ENCODE data around the gene NPHS1.

DNA sequence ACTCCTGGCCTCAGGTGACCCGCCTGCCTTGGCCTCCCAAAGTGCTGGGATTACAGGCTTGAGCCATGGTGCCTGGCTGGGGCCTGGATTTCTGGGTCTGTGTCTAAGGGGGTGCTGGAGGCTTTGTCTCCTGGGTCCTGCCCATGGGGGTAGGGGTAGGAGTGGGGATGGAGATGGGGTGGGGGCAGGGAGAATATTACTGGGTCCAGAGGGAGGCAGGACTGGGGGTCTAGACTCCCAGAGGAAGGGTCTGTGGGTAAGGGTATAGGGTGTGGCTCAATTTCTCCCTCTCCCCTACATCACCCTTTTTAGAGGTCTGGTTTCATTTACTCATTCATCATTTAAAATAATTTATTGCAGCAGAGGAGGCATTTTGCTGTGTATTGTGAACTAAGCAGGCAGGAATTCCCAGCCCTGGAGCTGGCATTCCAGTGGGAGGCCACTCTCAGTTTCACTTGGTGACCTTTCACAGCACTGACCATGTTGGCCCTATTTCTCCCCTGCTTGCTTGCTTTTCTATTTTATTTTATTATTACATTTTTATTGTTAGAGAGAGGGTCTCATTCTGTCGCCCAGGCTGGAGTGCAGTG, 48.8 kb upstream of the NPHS1 start:
- TF ChIP-seq SIN3A (IDR thresholded peaks at IDR 0.05; ENCODE audit: borderline replicate concordance, insufficient read depth, low read depth, low read length) (no peak), REST (IDR thresholded peaks at IDR 0.05; ENCODE audit: insufficient read depth in 1 of 2, low read depth in 2 of 2, low read length in 1 of 2) (no peak)
